Activated T-cell treated with anti-CD3 and anti-CD28 coated beads, Interleukin-2, amount 50 U/mL, for 4 hours (primary cell): Measurements from ENCODE around the gene CCDC74B. TPM values are rescaled to one million over a fixed set of nuclear protein-coding genes. Genes with fewer than 3 reads are reported as not detected.
"Not testable (repeated sequence)": the region's sequence is repeated elsewhere in the genome, so short reads cannot be mapped to it uniquely, and the experiment has no call there.

ENCODE experiments used
- ATAC-seq, 2 donors: fragments of 200-7000 bp; cut with Tn5 transposase; one replicate each; pipeline ENCODE4 v1.10.0; 2021
- DNase-seq: peaks from one replicate; pipeline ENCODE4 v3.0.0-alpha.2; 2020
- H3K27me3 Mint-ChIP-seq: one replicate; pipeline ENCODE4 v1.8.0; 2021; ENCODE audit warnings: low read depth, mixed read lengths
- H3K36me3 Mint-ChIP-seq: one replicate; pipeline ENCODE4 v1.8.0; 2022; ENCODE audit warnings: mixed read lengths; ENCODE audit not compliant: insufficient read depth
- H3K4me1 Mint-ChIP-seq: one replicate; pipeline ENCODE4 v1.8.0; 2021; ENCODE audit warnings: low read depth, mixed read lengths
- H3K4me3 Mint-ChIP-seq: one replicate; pipeline ENCODE4 v1.8.0; 2021; ENCODE audit warnings: mild to moderate bottlenecking, moderate library complexity, mixed read lengths
- H3K9me3 Mint-ChIP-seq: one replicate; pipeline ENCODE4 v1.8.0; 2021; ENCODE audit warnings: mixed read lengths
- total RNA-seq, 3 donors: library from RNA; stranded (reverse); gene quantifications; one replicate each; pipeline ENCODE4 v1.2.1, GENCODE V29; 2021

CCDC74B gene
- total RNA-seq, 3 donors from 2014 or later = 0.23 to 0.43 (median 0.29) TPM

DNA sequence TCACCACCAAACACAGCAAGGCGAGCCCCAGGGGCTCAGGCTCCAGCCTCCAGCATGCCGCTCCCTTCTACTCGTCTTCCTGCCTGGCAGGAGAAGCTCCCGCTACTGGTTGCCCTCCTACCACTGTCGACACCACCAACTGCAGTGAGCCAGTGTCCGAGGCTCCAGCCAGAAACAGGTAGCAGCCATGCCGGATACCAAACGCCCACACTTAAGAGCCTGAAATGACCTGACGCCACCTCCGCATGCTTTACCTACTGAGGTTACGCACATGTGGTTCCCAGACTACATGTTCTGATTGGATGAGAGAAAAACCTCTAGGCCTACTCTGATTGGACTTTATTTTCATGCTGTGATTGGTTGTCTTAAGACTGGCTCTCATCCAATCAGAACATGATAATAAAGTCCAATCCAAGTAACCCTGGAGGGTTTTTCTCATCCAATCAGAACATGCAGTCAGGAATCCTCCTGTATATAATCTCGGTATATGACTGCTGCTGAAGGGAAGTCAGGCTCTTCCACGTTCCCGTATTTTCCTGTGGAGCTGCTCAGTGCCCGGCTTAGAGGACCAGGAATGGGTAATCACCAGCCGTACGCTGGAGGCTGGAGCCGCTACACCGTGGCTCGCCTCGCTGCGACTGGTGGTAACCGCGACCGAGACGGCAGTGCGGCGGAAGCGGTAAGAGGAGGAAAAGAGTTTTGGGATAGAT is 15.6 kb downstream of the CCDC74B start, which contains the start of gene POTEF:
TSS of gene POTEF (minus strand) at position 103 of the 710 bp plus-strand sequence. CDS start 8,707 bp downstream, outside the sequence.
- H3K9me3 Mint-ChIP-seq, H3K4me3 Mint-ChIP-seq, H3K27me3 Mint-ChIP-seq, ATAC-seq, H3K4me1 Mint-ChIP-seq, DNase-seq, H3K36me3 Mint-ChIP-seq: not testable (repeated sequence)

GRCh38 chr2:130128464-130128863 is 16.4 kb downstream of the CCDC74B start:
- not testable (repeated sequence) for H3K27me3 Mint-ChIP-seq, H3K4me3 Mint-ChIP-seq, H3K9me3 Mint-ChIP-seq, H3K4me1 Mint-ChIP-seq, H3K36me3 Mint-ChIP-seq, DNase-seq, ATAC-seq

DNA sequence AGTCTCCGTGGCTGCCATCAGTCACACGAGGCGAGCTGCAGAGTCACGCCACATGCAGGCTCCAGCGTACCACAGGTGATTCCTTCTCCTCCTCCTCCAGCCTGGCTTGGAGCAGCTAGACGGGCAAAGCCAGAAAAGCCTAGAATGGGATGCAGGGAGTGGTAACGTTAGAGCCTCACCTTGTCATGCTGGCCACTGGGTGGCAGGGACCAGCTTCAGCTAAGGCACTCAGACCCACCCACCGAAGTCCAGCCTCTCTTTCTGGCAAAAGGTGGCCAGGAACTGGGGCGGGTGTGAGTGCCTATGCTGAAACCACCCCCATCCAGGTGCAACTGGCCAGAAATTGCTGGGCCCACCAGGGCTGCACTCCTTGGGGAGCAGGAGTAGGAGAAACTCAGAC is 17.2 kb downstream of the CCDC74B start:
- not testable (repeated sequence) for DNase-seq, H3K4me3 Mint-ChIP-seq, ATAC-seq, H3K9me3 Mint-ChIP-seq, H3K27me3 Mint-ChIP-seq, H3K4me1 Mint-ChIP-seq, H3K36me3 Mint-ChIP-seq

DNA sequence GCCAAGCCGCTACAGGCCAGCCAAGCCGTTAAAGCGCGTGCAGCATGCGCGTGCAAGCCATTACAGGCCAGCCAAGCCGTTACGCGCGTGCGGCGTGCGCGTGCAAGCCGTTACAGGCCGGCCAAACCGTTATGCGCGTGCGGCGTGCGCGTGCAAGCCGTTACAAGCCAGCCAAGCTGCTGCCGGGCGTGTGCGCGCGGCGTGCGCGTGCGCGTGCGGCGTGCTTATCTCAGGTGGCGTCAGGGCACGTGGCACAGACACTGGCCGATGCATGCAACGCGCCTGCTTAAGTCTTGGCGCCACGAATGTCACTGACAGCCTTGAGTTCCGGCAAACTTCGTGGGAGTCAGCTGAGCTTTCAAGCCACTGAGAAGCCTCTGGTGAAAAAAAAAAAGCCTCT is 24.0 kb downstream of the CCDC74B start:
- not testable (repeated sequence) for H3K9me3 Mint-ChIP-seq, H3K4me1 Mint-ChIP-seq, H3K4me3 Mint-ChIP-seq, H3K27me3 Mint-ChIP-seq, ATAC-seq, DNase-seq, H3K36me3 Mint-ChIP-seq

- H3K4me3 Mint-ChIP-seq, ATAC-seq, H3K4me1 Mint-ChIP-seq: not testable (repeated sequence)
These were observed 42.1 kb downstream of the CCDC74B start for GRCh38 chr2:130102597-130103363.

More at GRCh38 chr2:130102597-130103363, 42.1 kb downstream of the CCDC74B start:
- DNase-seq, H3K27me3 Mint-ChIP-seq, H3K36me3 Mint-ChIP-seq, H3K9me3 Mint-ChIP-seq: not testable (repeated sequence)

Other genes with a start within 250 kb of the CCDC74B start
- gene RAB6C, start 165.4 kb downstream of the CCDC74B start, total RNA-seq = not detected
- gene POTEF, start 15.9 kb downstream of the CCDC74B start, total RNA-seq = not detected
- 100 to 1,000 TPM; 102 to 113 (median 103) TPM for gene SMPD4, start 36.5 kb upstream of the CCDC74B start, total RNA-seq
- 100 to 1,000 TPM; 263 to 292 (median 276) TPM for gene MZT2B, start 37.1 kb upstream of the CCDC74B start, total RNA-seq
- gene TUBA3E, start 53.3 kb upstream of the CCDC74B start, total RNA-seq = not detected
- gene IMP4, start 197.8 kb upstream of the CCDC74B start, total RNA-seq = 100 to 1,000 TPM; 316 to 326 (median 319) TPM
- gene PTPN18, start 210.9 kb upstream of the CCDC74B start, total RNA-seq = 10 to 100 TPM; 26.6 to 30.4 (median 30.0) TPM